Activated T-helper 17 cell treated with anti-CD3 and anti-CD28 coated beads, Interleukin-2, amount 50 U/mL, for 72 hours (primary cell): ENCODE measurements around the gene SCN1B. TPM values are rescaled to one million over a fixed set of nuclear protein-coding genes. Genes with fewer than 3 reads are reported as not detected.
"Not testable (repeated sequence)": the region's sequence is repeated elsewhere in the genome, so short reads cannot be mapped to it uniquely, and the experiment has no call there.

ENCODE experiments used
- ATAC-seq: fragments of 150-1000 bp; cut with Tn5 transposase; replicated peaks from 2 replicates; pipeline ENCODE4 v1.10.0; 2021; ENCODE audit warnings: mild to moderate bottlenecking, moderate library complexity
- H3K27ac Mint-ChIP-seq: one replicate; pipeline ENCODE4 v1.8.0; 2022; ENCODE audit warnings: mixed read lengths
- H3K27me3 Mint-ChIP-seq: one replicate; pipeline ENCODE4 v1.8.0; 2022; ENCODE audit warnings: mixed read lengths
- H3K36me3 Mint-ChIP-seq: one replicate; pipeline ENCODE4 v1.8.0; 2022; ENCODE audit warnings: low read depth, mild to moderate bottlenecking, mixed read lengths
- H3K4me1 Mint-ChIP-seq: one replicate; pipeline ENCODE4 v1.8.0; 2022; ENCODE audit warnings: mixed read lengths
- H3K4me3 Mint-ChIP-seq: one replicate; pipeline ENCODE4 v1.8.0; 2022; ENCODE audit warnings: mild to moderate bottlenecking, mixed read lengths
- H3K9me3 Mint-ChIP-seq: one replicate; pipeline ENCODE4 v1.8.0; 2022; ENCODE audit warnings: mixed read lengths
- total RNA-seq, 2 donors: library from RNA; stranded (reverse); gene quantifications; one replicate each; pipeline ENCODE4 v1.2.3, GENCODE V29; 2022

SCN1B gene
- total RNA-seq, 2 donors from 2014 or later, result 0.97 to 3.1 TPM

DNA sequence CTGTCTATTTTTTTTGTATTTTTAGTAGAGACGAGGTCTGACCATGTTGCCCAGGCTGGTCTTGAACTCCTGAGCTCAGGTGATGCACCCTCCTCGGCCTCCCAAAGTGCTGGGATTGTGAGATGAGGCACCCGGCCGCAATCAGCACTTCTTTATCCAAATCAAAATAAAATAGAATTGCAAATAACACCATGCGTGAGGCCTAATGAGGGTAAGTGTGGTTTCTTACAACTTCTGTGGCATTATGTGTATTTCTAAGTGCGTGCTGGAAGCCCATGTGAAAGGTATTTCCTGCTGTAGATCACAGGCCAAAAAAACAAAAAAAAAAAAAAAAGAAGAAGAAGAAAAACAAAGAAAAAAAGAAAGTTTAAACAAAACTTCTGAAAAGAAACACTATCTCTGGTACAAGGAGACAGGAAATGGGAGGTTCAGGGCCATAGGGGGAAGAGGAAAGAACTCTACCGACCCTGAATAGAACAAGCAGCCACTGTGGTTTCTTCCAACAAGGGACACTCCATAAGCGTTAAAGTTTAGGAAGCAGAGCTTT, 33.1 kb upstream of the SCN1B start:
- peak overlapping the region; percentile 90 for H3K27ac Mint-ChIP-seq
- H3K36me3 Mint-ChIP-seq, result peaks cover 15% of the 10 kb centered on the region
- ATAC-seq, result no peak
- H3K9me3 Mint-ChIP-seq, result no peaks in the 10 kb centered on the region
- no peaks in the 10 kb centered on the region for H3K27me3 Mint-ChIP-seq
- H3K4me1 Mint-ChIP-seq, result peaks cover 23% of the 10 kb centered on the region
- peak overlapping the region; percentile 87 for H3K4me3 Mint-ChIP-seq

DNA sequence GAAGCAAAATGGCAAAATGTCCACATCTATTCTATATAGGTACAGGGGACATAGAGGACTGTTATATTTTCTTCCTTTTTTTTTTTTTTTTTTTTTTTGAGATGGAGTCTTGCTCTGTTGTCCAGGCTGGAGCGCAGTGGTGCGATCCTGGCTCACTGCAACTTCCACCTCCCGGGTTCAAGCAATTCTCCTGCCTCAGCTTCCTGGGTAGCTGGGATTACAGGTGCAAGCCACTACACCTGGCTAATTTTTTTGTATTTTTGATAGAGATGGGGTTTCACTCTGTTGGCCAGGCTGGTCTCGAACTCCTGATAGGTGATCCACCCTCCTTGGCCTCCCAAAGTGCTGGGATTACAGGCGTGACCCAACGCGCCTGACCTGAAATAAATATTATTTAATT, 32.0 kb upstream of the SCN1B start:
- H3K36me3 Mint-ChIP-seq, result peaks cover 26% of the 10 kb centered on the region
- peaks cover 32% of the 10 kb centered on the region for H3K4me1 Mint-ChIP-seq
- not testable (repeated sequence) for H3K9me3 Mint-ChIP-seq, H3K27me3 Mint-ChIP-seq, ATAC-seq
- peak overlapping the region; percentile 87 for H3K4me3 Mint-ChIP-seq
- peak overlapping the region; percentile 92 for H3K27ac Mint-ChIP-seq

DNA sequence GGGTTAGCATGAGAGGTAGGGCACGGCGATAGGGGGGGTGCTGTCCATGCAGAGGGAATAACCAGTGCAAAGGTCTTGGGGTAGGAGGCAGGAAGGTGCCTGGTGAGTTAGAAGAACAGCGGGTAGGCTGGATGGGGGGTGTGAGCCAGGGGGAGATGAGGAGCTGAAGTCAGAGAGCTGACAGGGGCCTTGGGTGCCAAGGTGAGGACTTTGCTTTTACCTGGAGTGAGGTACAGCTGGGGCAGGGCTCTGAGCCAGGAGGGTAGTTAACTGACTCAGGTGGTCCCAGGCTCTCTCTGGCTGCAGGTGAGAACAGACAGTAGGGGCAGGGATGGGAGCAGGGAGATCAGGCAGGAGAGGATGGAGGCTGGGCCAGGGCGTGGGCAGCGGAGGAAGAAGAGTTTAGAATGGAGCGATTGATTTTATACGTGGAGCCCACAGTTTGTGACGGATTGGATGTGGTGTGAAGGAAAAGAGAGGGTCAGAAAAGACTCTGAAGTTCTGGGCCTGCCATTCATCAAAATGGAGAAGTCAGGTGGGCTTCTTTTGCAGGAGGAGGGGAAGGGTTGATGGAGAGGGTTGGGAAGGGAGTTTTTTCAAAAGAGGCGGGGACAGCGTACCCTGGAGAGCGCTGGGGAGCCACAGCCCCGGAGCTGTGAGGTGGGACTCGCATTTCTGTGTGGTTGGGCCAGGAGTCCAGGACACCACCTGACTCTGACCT, 31.3 kb upstream of the SCN1B start:
- H3K4me3 Mint-ChIP-seq, result peak overlapping the region; percentile 87
- H3K27ac Mint-ChIP-seq, result peak overlapping the region; percentile 92
- H3K36me3 Mint-ChIP-seq, result peaks cover 33% of the 10 kb centered on the region
- H3K9me3 Mint-ChIP-seq, result no peaks in the 10 kb centered on the region
- peaks cover 37% of the 10 kb centered on the region for H3K4me1 Mint-ChIP-seq
- no peak for ATAC-seq
- no peaks in the 10 kb centered on the region for H3K27me3 Mint-ChIP-seq

DNA sequence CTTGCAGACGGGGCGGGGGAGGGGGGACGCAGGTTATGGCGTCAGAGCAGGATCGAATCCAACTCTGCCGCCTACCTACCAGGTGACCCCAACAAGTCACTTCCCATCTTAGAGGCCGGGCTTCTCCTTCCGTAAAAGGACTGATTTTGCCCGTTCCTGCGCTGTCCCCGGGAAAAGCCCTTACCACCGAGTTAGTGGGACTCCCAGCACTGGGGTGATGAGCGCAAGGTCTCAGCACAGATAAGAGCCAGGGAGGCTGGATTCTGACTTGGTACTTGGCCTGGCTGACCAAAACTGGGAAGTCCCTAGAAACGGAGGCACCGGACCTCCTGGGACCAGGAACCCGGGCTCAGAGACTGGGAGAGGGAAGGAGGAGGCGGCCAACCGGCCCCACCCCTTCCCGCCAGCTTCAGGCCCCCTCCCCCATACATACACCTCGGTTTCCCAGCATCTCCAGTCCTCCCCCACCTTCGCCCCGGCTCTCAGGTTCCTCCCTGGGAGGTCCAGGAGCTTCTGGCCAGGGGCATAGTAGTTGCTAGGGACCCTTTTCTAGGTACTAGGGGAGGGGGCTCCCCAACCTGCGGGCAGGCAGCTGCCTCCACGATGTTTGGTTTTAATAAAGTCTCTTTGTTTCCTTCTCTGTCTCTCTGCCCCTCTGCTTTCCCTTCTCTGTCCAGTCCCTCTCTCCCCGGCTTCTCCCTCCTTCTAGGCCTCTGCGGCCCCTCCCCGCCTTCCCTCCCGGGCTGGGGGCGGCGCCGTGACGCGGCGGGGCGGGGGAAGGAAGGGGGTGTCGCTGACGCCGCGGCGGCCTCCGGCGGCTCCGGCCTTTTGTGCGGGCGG, 30.6 kb upstream of the SCN1B start, which contains the start of gene GRAMD1A:
Gene GRAMD1A, plus strand, starts transcription at position 826 of the 840 bp plus-strand sequence. CDS start 156 bp downstream, outside the sequence.
- H3K9me3 Mint-ChIP-seq, result no peaks in the 10 kb centered on the region
- peak; percentile 73 for ATAC-seq
- H3K27me3 Mint-ChIP-seq, result no peaks in the 10 kb centered on the region
- H3K27ac Mint-ChIP-seq, result peak within 1 kb of the TSS; percentile 99
- peaks cover 42% of the 10 kb centered on the region for H3K4me1 Mint-ChIP-seq
- H3K36me3 Mint-ChIP-seq, result peaks cover 41% of the 10 kb centered on the region
- H3K4me3 Mint-ChIP-seq, result peak within 1 kb of the TSS; percentile 99

DNA sequence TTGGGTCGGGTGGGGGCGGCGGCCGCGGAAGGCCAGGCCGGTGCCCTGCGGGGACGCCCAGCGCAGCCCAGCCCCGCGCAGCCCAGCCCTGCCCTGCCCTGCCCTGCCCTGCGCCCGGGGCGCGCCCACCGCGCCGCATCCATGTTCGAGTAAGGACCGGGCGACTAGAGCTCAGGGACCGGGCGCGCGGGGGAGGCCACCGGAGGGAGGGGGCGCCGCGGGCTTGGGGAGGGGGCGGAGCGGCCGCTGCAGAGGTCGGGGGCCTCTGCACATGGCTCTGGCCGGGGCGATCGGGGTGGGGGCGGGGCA, 30.0 kb upstream of the SCN1B start:
- no peaks in the 10 kb centered on the region for H3K27me3 Mint-ChIP-seq
- H3K9me3 Mint-ChIP-seq, result no peaks in the 10 kb centered on the region
- no peak for ATAC-seq
- peaks cover 42% of the 10 kb centered on the region for H3K4me1 Mint-ChIP-seq
- peak overlapping the region; percentile 87 for H3K4me3 Mint-ChIP-seq
- peaks cover 47% of the 10 kb centered on the region for H3K36me3 Mint-ChIP-seq
- peak overlapping the region; percentile 92 for H3K27ac Mint-ChIP-seq

DNA sequence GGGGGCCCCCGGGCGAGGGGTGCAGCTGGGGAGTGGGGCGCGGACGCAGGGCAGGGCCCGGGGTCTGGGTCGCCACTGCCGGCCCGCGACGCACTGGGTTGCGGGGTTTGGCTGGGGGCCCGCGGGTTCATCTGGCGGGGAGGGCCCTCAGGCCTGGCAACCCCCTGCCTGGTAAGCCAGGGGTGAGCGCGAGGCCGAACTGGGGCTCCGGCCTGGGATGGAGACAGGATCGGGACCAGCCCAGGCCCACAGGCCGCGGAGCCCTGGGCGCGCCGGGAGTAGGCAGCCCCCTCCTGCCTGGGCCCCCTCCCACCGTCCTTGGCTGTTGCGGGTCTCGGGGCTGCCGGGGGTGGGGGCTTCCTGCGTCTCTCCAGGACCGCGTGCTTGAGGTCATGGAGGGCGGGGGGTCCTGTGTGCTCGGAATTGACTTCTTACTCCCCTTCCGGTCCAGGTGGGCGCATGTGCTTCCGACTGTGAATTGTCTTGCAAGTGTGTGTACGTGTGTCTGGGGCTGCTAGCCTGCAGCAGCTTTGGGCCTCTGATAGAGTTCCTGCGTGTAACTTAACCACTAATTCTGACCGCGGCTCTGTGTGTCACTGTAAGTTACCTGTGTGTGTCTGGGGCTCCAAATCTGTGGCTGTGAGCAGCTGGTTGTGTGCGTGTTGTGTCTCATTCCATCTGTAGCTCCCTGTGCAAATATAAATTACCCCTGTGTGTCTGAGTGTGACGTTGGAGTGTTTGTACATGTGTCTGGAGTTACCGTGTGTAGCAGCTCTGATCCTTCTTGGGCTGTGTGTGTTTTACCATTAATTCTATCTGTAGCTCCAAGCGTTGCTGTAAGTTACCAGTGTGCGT, 29.4 kb upstream of the SCN1B start:
- ATAC-seq, result peak; percentile 39
- Mint-ChIP-seq H3K27ac (peak overlapping the region; percentile 99), H3K9me3 (no peaks in the 10 kb centered on the region), H3K27me3 (no peaks in the 10 kb centered on the region), H3K4me1 (peaks cover 42% of the 10 kb centered on the region), H3K4me3 (peak overlapping the region; percentile 99), H3K36me3 (peaks cover 52% of the 10 kb centered on the region)

DNA sequence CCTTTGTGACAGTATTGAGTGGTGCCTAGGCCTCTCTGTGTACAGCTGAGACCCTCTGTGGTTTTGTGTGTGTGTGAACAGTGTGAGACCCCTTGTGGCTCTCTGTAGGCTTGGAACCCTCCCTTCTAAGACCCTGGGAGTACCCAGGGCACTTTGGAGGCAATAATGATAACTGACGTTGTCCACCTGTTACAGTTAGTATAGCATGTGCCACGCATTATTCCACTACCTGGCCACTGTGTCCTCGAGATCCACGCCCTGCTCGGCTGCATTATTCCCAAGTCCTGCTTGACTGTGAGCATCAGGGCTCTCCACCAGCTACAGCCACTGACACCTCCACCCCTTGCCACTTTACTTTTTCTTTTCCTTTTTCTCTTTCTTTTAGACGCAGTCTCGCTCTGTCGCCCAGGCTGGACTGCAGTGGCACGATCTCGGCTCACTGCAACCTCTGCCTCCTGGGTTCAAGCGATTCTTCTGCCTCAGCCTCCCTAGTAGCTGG, 28.2 kb upstream of the SCN1B start:
- ATAC-seq, result no peak
- Mint-ChIP-seq H3K9me3 (no peaks in the 10 kb centered on the region), H3K4me1 (peaks cover 46% of the 10 kb centered on the region), H3K27me3 (no peaks in the 10 kb centered on the region), H3K4me3 (peak overlapping the region; percentile 99), H3K36me3 (peaks cover 65% of the 10 kb centered on the region), H3K27ac (peak overlapping the region; percentile 99)

DNA sequence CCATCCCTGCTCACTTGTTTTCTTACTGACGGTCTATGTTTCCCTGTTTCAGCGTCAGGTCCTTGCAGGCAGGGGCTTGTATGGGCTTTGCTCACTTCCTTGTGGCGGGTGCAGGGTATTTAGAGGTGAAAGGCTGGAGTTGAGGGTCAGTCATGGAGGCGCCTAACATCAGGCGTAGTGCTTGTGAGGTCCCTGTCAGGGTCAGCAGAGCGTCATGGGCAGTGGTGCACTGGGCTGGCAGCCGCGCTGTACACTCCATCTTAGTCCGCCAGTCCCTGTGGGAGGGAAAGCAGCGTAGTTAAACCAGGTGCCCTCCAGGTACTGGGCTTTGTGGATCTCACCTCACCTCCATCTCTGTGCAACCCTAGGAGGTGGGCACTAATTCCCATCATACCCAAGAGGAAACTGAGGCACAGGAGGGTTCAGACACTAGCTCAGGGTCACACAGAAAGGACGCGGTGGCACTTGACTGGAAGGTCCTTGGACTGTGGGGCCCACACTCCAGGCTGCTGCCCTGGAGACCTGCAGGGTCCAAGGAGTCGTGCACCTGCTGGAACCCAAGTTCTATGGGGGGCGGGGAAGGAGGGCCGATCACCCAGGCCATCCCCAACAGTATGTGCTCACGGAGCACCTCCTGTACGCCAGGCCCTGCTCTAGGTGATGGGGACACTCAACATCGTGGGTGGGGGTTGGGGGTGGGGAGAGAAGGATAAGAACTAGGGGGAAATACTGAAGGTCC, 25.6 kb upstream of the SCN1B start:
- peaks cover 31% of the 10 kb centered on the region for H3K4me1 Mint-ChIP-seq
- H3K27ac Mint-ChIP-seq, result no peak overlapping the region
- ATAC-seq, result no peak
- peaks cover 91% of the 10 kb centered on the region for H3K36me3 Mint-ChIP-seq
- no peaks in the 10 kb centered on the region for H3K27me3 Mint-ChIP-seq
- H3K9me3 Mint-ChIP-seq, result no peaks in the 10 kb centered on the region
- peak overlapping the region; percentile 99 for H3K4me3 Mint-ChIP-seq

DNA sequence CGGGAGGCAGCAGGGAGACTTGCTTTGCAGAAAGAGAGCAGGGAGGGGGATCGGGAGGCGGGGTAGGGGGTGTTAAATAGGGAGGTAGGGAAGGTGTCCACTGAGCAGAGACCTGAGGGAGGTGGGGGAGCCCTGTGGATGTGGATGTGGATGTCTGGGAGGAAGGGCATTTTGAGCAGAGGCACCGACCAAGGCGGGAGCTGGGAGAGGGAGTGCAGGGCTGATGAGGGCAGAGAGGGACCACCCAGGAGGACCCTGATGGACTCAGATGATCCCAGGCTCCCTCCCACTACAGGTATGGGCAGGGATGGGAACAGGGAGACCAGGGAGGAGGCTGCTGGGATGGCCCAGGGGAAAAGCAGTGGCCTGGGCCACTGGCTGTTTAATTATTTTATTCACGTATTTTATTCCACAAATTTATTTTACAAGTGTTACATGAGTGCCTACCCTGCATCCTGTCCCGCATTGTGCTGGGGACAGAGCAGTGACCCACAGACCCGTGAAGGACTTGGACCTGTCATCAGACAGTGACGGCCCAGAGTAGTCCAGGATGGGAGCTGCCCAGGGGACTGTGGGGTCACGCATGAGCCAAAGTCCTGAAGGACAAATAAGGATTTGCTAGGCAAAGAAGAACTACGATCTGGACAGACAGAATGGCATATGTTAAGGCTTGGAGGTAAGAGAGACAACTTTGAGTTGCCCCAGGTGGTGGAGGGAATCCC, 24.9 kb upstream of the SCN1B start:
- Mint-ChIP-seq H3K27me3 (no peaks in the 10 kb centered on the region), H3K9me3 (no peaks in the 10 kb centered on the region), H3K4me1 (peaks cover 34% of the 10 kb centered on the region), H3K4me3 (no peak overlapping the region), H3K36me3 (peaks cover 98% of the 10 kb centered on the region), H3K27ac (peak overlapping the region; percentile 37)
- ATAC-seq, result no peak

DNA sequence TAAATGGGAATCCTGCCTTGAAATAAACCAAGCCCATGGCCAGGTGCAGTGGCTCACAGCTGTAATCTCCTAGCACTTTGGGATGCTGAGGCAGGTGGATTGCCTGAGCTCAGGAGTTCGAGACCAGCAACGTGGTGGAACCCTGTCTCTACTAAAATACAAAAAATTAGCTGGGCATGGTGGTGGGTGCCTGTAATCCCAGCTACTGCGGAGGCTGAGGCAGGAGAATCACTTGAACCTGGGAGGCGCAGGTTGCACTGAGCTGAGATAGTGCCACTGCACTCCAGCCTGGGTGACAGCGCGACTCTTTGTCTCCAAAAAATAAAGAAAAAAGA, 24.3 kb upstream of the SCN1B start:
- Mint-ChIP-seq H3K27ac (peak overlapping the region; percentile 37), H3K4me1 (peaks cover 37% of the 10 kb centered on the region), H3K36me3 (peaks cover 100% of the 10 kb centered on the region)
- not testable (repeated sequence) for ATAC-seq, H3K27me3 Mint-ChIP-seq, H3K4me3 Mint-ChIP-seq, H3K9me3 Mint-ChIP-seq

DNA sequence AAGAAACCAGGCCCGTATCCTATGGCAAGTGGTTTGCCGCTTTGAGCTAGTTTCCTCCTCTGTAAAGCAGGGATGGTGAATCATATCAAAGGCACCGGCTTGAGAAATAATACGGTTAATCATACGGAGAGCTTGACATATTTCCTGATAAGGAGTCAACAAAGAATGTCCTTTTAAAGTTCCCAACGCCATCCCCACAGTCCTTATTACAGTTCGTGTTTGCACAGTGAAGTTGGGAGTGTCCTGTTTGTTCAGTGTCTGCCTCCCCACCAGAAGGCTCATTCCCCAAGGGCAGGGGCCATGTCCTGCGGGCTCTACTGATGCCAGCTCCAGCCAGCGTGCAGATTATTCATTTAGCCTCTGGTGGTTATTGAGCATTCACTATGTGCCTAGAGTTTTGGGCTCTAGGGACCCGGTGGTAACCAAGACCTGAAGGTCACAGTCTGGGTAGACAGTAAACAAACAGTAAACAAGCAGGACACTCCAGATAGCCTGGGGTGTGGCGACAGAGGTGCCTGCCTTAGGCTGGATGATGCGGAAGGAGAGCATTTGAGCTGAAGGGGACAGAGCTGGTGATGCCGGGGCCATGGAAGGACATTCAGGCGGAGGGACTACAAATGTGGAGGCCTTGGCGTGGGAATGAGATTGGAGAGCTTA, 23.8 kb upstream of the SCN1B start:
- H3K27me3 Mint-ChIP-seq, result no peaks in the 10 kb centered on the region
- peak overlapping the region; percentile 2 for H3K4me3 Mint-ChIP-seq
- peaks cover 37% of the 10 kb centered on the region for H3K4me1 Mint-ChIP-seq
- H3K27ac Mint-ChIP-seq, result peak overlapping the region; percentile 58
- ATAC-seq, result no peak
- no peaks in the 10 kb centered on the region for H3K9me3 Mint-ChIP-seq
- peaks cover 100% of the 10 kb centered on the region for H3K36me3 Mint-ChIP-seq

DNA sequence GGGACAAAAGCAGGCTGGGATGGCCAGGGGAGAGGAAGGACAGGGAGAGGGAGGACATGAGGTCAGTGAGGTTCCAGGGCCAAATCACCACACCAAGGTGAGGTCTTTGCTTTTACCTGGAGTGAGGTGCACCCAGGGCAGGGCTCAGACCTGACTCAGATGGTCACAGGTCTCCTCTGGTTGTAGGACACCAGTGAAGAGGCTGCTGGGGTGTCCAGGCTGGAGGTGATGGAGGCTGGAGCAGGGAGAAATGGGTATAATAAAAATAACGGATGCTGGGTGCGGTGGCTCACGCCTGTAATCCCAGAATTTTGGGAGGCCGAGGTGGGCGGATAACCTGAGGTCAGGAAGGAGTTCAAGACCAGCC, 23.3 kb upstream of the SCN1B start:
- H3K4me3 Mint-ChIP-seq, result peak overlapping the region; percentile 2
- H3K36me3 Mint-ChIP-seq, result peaks cover 100% of the 10 kb centered on the region

DNA sequence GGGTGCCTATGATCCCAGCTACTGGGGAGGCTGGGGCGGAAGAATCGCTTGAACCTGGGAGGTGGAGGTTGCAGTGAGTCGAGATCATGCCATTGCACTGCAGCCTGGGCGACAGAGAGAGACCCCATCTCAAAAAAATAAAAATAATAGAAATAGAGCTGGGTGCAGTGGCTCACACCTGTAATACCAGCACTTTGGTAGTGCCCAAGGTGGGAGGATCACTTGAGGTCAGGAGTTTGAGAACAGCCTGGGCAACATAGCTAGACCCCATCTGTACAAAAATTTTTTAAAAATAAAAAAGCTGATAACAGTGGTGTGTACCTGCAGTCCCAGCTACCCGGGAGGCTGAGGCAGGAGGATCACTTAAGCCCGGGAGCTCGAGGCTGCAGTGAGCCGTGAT, 22.8 kb upstream of the SCN1B start:
- not testable (repeated sequence) for H3K4me3 Mint-ChIP-seq, H3K27me3 Mint-ChIP-seq, ATAC-seq, H3K9me3 Mint-ChIP-seq
- Mint-ChIP-seq H3K36me3 (peaks cover 100% of the 10 kb centered on the region), H3K27ac (peak overlapping the region; percentile 58), H3K4me1 (peaks cover 35% of the 10 kb centered on the region)

More for the DNA sequence above, 23.3 kb upstream of the SCN1B start:
- Mint-ChIP-seq H3K27ac (peak overlapping the region; percentile 58), H3K4me1 (peaks cover 35% of the 10 kb centered on the region), H3K9me3 (no peaks in the 10 kb centered on the region), H3K27me3 (no peaks in the 10 kb centered on the region)
- ATAC-seq, result no peak
